ENCODE data around the gene CACNA1C. TPM values are rescaled to one million over a fixed set of nuclear protein-coding genes. Genes with fewer than 3 reads are reported as not detected.

Gene CACNA1C
- total and polyA plus RNA-seq, 2 of the 4 experiments (the other 2 are of a cell fraction) = 1.6 to 2.6 TPM

DNA sequence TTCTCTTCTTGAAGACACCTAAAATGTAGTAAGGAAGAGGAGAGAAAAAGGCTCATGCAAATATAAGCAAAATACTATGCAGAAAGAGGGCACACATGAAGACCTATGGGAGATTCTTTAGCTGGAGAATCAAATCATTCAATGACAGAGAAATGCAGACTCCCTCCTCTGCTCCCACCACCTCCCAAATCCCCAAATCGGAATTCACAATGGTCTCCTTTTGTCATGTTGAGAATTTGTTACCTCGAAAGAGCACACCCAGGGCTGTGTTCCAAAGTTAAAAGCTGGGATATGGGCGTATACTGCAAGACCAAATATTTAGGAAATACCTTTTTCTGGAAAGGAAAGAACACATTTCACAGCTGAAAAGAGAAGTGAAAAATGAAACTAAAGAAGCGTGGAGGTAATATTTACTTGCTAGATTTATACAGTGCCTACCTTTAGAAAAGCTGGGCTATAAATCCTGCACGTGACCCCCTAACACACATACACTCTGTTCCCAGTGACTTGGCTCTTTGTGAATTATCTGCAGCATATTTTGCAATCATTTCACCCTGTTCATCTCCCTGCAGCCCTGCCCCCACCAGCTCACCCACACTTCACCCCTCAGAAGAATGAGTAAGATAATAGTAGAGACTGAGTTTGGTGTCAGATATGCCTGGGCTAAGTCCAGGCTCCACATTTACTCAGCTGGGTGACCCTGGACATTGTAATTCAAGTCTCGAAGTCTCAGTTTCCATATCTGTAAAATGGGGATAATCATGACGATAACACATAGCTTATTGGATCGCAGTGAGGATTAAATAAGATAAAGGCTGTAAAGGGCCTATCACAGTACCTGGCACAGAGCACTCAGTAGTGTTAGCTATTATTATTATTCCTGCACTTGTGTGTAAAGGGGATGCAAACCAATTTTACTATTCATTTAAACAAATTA lies 2.9 kb upstream of the CACNA1C start:
- Histone ChIP-seq H3K9me1 (ENCODE audit: insufficient read depth, low read length) (no peaks in the 10 kb centered on the region; the same call in 1 of the 2 replicates), H4K8ac (ENCODE audit: low read depth in 2 of 2, low read length in 2 of 2) (no peak overlapping the region), H3K4me3 (ENCODE audit: insufficient read depth, low read depth, low read length) (no peak overlapping the region), H3K4ac (ENCODE audit: low read depth, low read length) (no peak overlapping the region), H3K36me3 (ENCODE audit: control insufficient read depth, insufficient read depth, low read length) (no peaks in the 10 kb centered on the region), H2AK5ac (ENCODE audit: low read depth, low read length) (no peak overlapping the region), H2BK15ac (ENCODE audit: low read depth, low read length) (no peak overlapping the region), H4K5ac (ENCODE audit: low read depth, low read length) (no peak overlapping the region), H4K91ac (ENCODE audit: insufficient read depth, low read depth, low read length) (no peak overlapping the region), H2AK9ac (replicated peaks; ENCODE audit: low read depth, low read length, poor library complexity) (no peak overlapping the region), H3K27ac (ENCODE audit: insufficient read depth, low read length) (no peak overlapping the region), H3K56ac (ENCODE audit: extremely low read depth, insufficient read depth, low read length) (no peak overlapping the region), H3K9me3 (ENCODE audit: control insufficient read depth, insufficient read depth, low read length) (peaks cover 2% of the 10 kb centered on the region; the same call in 1 of the 2 replicates), H3K4me2 (ENCODE audit: low read depth, low read length) (no peak overlapping the region; the same call in 1 of the 2 replicates), H4K20me1 (ENCODE audit: insufficient read depth, low read length) (peaks cover 8% of the 10 kb centered on the region; the same call in 1 of the 2 replicates), H3K4me1 (ENCODE audit: control insufficient read depth, insufficient read depth, low read length) (peaks cover 6% of the 10 kb centered on the region), H3K79me1 (ENCODE audit: low read depth in 1 of 2, low read length in 2 of 2) (peaks cover 0 to 8% of the 10 kb centered on the region in 2 experiments; a peak in 2 of 4 replicates), H2BK20ac (ENCODE audit: low read depth, low read length) (no peak overlapping the region), H3K14ac (replicated peaks; ENCODE audit: low read depth, low read length) (0 out of 2 replicates have a peak overlapping the region, but pooled peaks have one; percentile 14), H2BK5ac (ENCODE audit: low read depth, low read length, poor library complexity, severe bottlenecking) (no peak overlapping the region), H3K23ac (ENCODE audit: low read depth, low read length) (no peak overlapping the region), H3K9ac (ENCODE audit: low read depth, low read length) (no peak overlapping the region), H3K27me3 (ENCODE audit: control insufficient read depth, insufficient read depth, low read length) (peaks cover 23% of the 10 kb centered on the region), H3K18ac (ENCODE audit: low read depth, low read length) (no peak overlapping the region), H2BK120ac (ENCODE audit: low read depth, low read length) (no peak overlapping the region), H2AFZ (replicated peaks; ENCODE audit: low read length, poor library complexity) (no peak overlapping the region)
- TF ChIP-seq CEBPB (IDR thresholded peaks at IDR 0.05; ENCODE audit: low read depth, low read length) (no peak), MAFK (IDR thresholded peaks at IDR 0.05; ENCODE audit: low read depth, low read length) (no peak), CHD1 (IDR thresholded peaks at IDR 0.05; ENCODE audit: low read depth, low read length) (no peak), FOS (IDR thresholded peaks at IDR 0.05; ENCODE audit: low read depth, low read length) (no peak), SMC3 (IDR thresholded peaks at IDR 0.05; ENCODE audit: low read depth, low read length) (no peak)
- TF ChIP-seq, protein P1, sequence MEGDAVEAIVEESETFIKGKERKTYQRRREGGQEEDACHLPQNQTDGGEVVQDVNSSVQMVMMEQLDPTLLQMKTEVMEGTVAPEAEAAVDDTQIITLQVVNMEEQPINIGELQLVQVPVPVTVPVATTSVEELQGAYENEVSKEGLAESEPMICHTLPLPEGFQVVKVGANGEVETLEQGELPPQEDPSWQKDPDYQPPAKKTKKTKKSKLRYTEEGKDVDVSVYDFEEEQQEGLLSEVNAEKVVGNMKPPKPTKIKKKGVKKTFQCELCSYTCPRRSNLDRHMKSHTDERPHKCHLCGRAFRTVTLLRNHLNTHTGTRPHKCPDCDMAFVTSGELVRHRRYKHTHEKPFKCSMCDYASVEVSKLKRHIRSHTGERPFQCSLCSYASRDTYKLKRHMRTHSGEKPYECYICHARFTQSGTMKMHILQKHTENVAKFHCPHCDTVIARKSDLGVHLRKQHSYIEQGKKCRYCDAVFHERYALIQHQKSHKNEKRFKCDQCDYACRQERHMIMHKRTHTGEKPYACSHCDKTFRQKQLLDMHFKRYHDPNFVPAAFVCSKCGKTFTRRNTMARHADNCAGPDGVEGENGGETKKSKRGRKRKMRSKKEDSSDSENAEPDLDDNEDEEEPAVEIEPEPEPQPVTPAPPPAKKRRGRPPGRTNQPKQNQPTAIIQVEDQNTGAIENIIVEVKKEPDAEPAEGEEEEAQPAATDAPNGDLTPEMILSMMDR (conservative IDR thresholded peaks at IDR 0.05; ENCODE audit: low read depth, low read length) = no peak
- TF ChIP-seq, protein P2, sequence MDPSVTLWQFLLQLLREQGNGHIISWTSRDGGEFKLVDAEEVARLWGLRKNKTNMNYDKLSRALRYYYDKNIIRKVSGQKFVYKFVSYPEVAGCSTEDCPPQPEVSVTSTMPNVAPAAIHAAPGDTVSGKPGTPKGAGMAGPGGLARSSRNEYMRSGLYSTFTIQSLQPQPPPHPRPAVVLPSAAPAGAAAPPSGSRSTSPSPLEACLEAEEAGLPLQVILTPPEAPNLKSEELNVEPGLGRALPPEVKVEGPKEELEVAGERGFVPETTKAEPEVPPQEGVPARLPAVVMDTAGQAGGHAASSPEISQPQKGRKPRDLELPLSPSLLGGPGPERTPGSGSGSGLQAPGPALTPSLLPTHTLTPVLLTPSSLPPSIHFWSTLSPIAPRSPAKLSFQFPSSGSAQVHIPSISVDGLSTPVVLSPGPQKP (IDR thresholded peaks at IDR 0.05; ENCODE audit: borderline replicate concordance, low read depth, low read length) = no peak
- DNase-seq (peak; percentile 22), ATAC-seq (ENCODE audit: low read depth) (no peak)
- ChIA-PET CTCF (interaction anchor here (0.5 kb wide), 1 partner anchor 322 kb away, joined by 3 read pairs; no protein-coding TSS in a partner anchor), POLR2A (ENCODE audit: unreplicated experiment) (no interaction called here)
- dilution Hi-C loops (cut with HindIII; ENCODE audit: low sequenced_read_pairs, unreplicated experiment) (no loop called here), in situ Hi-C loops (cut with MboI; ENCODE audit: low sequenced_read_pairs) (loop anchor here (10.0 kb wide), 1 partner anchor 535 kb away; no protein-coding TSS in a partner anchor), intact Hi-C loops (cut with micrococcal nuclease) (loop anchor here (5.0 kb wide), 2 partner anchors 132 to 253 kb away; no protein-coding TSS in a partner anchor)
- WGBS, 2 experiments (ENCODE audit: extremely low coverage in 2 of 2, insufficient read length in 1 of 2) = no CpG with 5 or more reads among the region's 8 CpGs
- BruUV-seq (replicated peaks) = no TSS peak

All from IMR-90 (cell line).